Gastrocnemius medialis (tissue), 4 donors: ENCODE results near the gene RBM19.

ENCODE experiments used
- POLR2A ChIP-seq, 2 donors: fragments of 450-650 bp; IDR thresholded peaks; one replicate each; pipeline ENCODE4 v1.6.1; 2017; ENCODE audit warnings: antibody characterized with exemption in 2 of 2, mild to moderate bottlenecking in 2 of 2, moderate library complexity in 2 of 2
- TF ChIP-seq, protein P1 (sequence below), 5 experiments: fragments of 450-650 bp in 3 of 5; fragments of 200-600 bp in 2 of 5; sonication (generic) in 2 of 5; IDR thresholded peaks in 4 of 5; conservative IDR thresholded peaks in 1 of 5; 1 replicate in 4 of 5; 2 replicates in 1 of 5; pipeline ENCODE4 v1.5.1; 2016 to 2019; ENCODE audit warnings: antibody characterized with exemption in 5 of 5, mild to moderate bottlenecking in 3 of 5, moderate library complexity in 3 of 5

DNA sequence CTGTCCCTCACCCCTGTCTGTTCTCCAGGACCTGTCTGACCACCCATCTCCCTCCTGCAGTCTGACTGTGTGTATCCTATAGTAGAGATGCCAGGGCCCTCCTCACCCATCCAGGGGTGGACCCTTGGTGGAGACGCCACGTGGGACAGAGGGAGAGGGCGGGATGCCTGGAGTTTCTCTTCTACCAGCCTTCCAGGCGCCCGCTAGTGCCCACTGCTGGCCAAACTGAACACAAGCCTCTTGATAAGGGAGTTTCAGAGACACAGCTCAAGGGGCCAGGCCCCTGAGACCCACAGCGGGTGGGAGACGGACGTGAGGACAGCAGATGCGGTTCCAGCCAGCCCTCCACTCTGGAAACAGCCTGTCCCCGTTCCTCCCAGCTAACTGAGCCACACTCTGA is 147.3 kb downstream of the RBM19 start:
- TF ChIP-seq, protein P1, sequence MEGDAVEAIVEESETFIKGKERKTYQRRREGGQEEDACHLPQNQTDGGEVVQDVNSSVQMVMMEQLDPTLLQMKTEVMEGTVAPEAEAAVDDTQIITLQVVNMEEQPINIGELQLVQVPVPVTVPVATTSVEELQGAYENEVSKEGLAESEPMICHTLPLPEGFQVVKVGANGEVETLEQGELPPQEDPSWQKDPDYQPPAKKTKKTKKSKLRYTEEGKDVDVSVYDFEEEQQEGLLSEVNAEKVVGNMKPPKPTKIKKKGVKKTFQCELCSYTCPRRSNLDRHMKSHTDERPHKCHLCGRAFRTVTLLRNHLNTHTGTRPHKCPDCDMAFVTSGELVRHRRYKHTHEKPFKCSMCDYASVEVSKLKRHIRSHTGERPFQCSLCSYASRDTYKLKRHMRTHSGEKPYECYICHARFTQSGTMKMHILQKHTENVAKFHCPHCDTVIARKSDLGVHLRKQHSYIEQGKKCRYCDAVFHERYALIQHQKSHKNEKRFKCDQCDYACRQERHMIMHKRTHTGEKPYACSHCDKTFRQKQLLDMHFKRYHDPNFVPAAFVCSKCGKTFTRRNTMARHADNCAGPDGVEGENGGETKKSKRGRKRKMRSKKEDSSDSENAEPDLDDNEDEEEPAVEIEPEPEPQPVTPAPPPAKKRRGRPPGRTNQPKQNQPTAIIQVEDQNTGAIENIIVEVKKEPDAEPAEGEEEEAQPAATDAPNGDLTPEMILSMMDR (IDR thresholded peaks at IDR 0.05 in 4 of 5, conservative IDR thresholded peaks at IDR 0.05 in 1 of 5), result no peak
- no peak for TF ChIP-seq POLR2A (IDR thresholded peaks at IDR 0.05)
